Activated T-cell treated with anti-CD3 and anti-CD28 coated beads, Interleukin-2, amount 50 U/mL, for 4 hours (primary cell): ENCODE data around the gene TBC1D3G. TPM values are rescaled to one million over a fixed set of nuclear protein-coding genes. Genes with fewer than 3 reads are reported as not detected.
"Not testable (repeated sequence)": the region's sequence is repeated elsewhere in the genome, so short reads cannot be mapped to it uniquely, and the experiment has no call there.

Experiments
- ATAC-seq, 2 donors: fragments of 200-7000 bp; cut with Tn5 transposase; one replicate each; pipeline ENCODE4 v1.10.0; 2021
- DNase-seq: peaks from one replicate; pipeline ENCODE4 v3.0.0-alpha.2; 2020
- H3K27me3 Mint-ChIP-seq: one replicate; pipeline ENCODE4 v1.8.0; 2021; ENCODE audit warnings: low read depth, mixed read lengths
- H3K36me3 Mint-ChIP-seq: one replicate; pipeline ENCODE4 v1.8.0; 2022; ENCODE audit warnings: mixed read lengths; ENCODE audit not compliant: insufficient read depth
- H3K4me1 Mint-ChIP-seq: one replicate; pipeline ENCODE4 v1.8.0; 2021; ENCODE audit warnings: low read depth, mixed read lengths
- H3K4me3 Mint-ChIP-seq: one replicate; pipeline ENCODE4 v1.8.0; 2021; ENCODE audit warnings: mild to moderate bottlenecking, moderate library complexity, mixed read lengths
- H3K9me3 Mint-ChIP-seq: one replicate; pipeline ENCODE4 v1.8.0; 2021; ENCODE audit warnings: mixed read lengths
- total RNA-seq, 3 donors: library from RNA; stranded (reverse); gene quantifications; one replicate each; pipeline ENCODE4 v1.2.1, GENCODE V29; 2021

TBC1D3G gene
- not detected for total RNA-seq

GRCh38 chr17:36323584-36323983 is at the start of gene TBC1D3G:
Gene TBC1D3G (plus strand): TSS chr17:36323884. CDS start chr17:36325412, 1,528 bp downstream.
- ATAC-seq, H3K27me3 Mint-ChIP-seq, H3K4me3 Mint-ChIP-seq, H3K4me1 Mint-ChIP-seq, DNase-seq, H3K9me3 Mint-ChIP-seq, H3K36me3 Mint-ChIP-seq: not testable (repeated sequence)

- H3K4me3 Mint-ChIP-seq, H3K36me3 Mint-ChIP-seq, DNase-seq, H3K4me1 Mint-ChIP-seq, ATAC-seq, H3K9me3 Mint-ChIP-seq, H3K27me3 Mint-ChIP-seq: not testable (repeated sequence)
These were observed 40.4 kb upstream of the TBC1D3G start for GRCh38 chr17:36283256-36283655.

- H3K4me3 Mint-ChIP-seq, H3K4me1 Mint-ChIP-seq, ATAC-seq, DNase-seq, H3K36me3 Mint-ChIP-seq, H3K27me3 Mint-ChIP-seq, H3K9me3 Mint-ChIP-seq: not testable (repeated sequence)
These were observed 39.5 kb upstream of the TBC1D3G start for GRCh38 chr17:36284219-36284618.

- not testable (repeated sequence) for H3K9me3 Mint-ChIP-seq, H3K4me3 Mint-ChIP-seq, H3K27me3 Mint-ChIP-seq, H3K36me3 Mint-ChIP-seq, H3K4me1 Mint-ChIP-seq, ATAC-seq, DNase-seq
These were observed 33.6 kb upstream of the TBC1D3G start for GRCh38 chr17:36289965-36290612.

GRCh38 chr17:36295161-36295560 is 28.5 kb upstream of the TBC1D3G start:
- not testable (repeated sequence) for DNase-seq, H3K4me1 Mint-ChIP-seq, H3K27me3 Mint-ChIP-seq, H3K9me3 Mint-ChIP-seq, H3K36me3 Mint-ChIP-seq, H3K4me3 Mint-ChIP-seq
- peak in 1 of 2 donors; percentile 41 for ATAC-seq

GRCh38 chr17:36315736-36316135 is 7.9 kb upstream of the TBC1D3G start:
- not testable (repeated sequence) for H3K9me3 Mint-ChIP-seq, H3K36me3 Mint-ChIP-seq, ATAC-seq, H3K27me3 Mint-ChIP-seq, H3K4me3 Mint-ChIP-seq, DNase-seq, H3K4me1 Mint-ChIP-seq

- not testable (repeated sequence) for ATAC-seq, H3K9me3 Mint-ChIP-seq, DNase-seq, H3K4me1 Mint-ChIP-seq, H3K27me3 Mint-ChIP-seq, H3K36me3 Mint-ChIP-seq, H3K4me3 Mint-ChIP-seq
These were observed 38.8 kb downstream of the TBC1D3G start for GRCh38 chr17:36362496-36362895.

GRCh38 chr17:36375938-36376337 is 52.3 kb downstream of the TBC1D3G start:
- H3K4me1 Mint-ChIP-seq, H3K9me3 Mint-ChIP-seq, H3K27me3 Mint-ChIP-seq, DNase-seq, H3K36me3 Mint-ChIP-seq, H3K4me3 Mint-ChIP-seq, ATAC-seq: not testable (repeated sequence)

Other genes starting within 250 kb of the TBC1D3G start
- 1,000 to 10,000 TPM in 2 of 3 donors, 100 to 1,000 TPM in 1; 341 to 1,810 (median 1,594) TPM for gene CCL3, start 233.7 kb upstream of the TBC1D3G start, total RNA-seq
- gene CCL4, start 220.1 kb upstream of the TBC1D3G start, total RNA-seq = 1,000 to 10,000 TPM in 2 of 3 donors, 100 to 1,000 TPM in 1; 361 to 2,286 (median 1,809) TPM
- gene TBC1D3B, start 147.2 kb upstream of the TBC1D3G start, total RNA-seq = 1 to 10 TPM; 2.4 to 5.4 (median 4.0) TPM
- gene CCL3L1, start 127.1 kb upstream of the TBC1D3G start, total RNA-seq = 100 to 1,000 TPM in 2 of 3 donors, 10 to 100 TPM in 1; 27.6 to 159 (median 112) TPM
- 100 to 1,000 TPM in 2 of 3 donors, 10 to 100 TPM in 1; 83.5 to 517 (median 380) TPM for gene CCL4L2, start 112.8 kb upstream of the TBC1D3G start, total RNA-seq
- under 1 TPM in 1 of 3 donors, not detected in 2; 0.13 TPM for gene TBC1D3I, start 59.3 kb upstream of the TBC1D3G start, total RNA-seq
- gene TBC1D3H, start 64.6 kb downstream of the TBC1D3G start, total RNA-seq = not detected
- 10 to 100 TPM; 46.7 to 59.0 (median 50.8) TPM for gene ZNHIT3, start 162.8 kb downstream of the TBC1D3G start, total RNA-seq
- 100 to 1,000 TPM; 138 to 153 (median 151) TPM for gene MYO19, start 211.0 kb downstream of the TBC1D3G start, total RNA-seq
- gene PIGW, start 211.1 kb downstream of the TBC1D3G start, total RNA-seq = 10 to 100 TPM; 34.7 to 45.9 (median 38.0) TPM
- 10 to 100 TPM; 49.7 to 59.0 (median 51.5) TPM for gene GGNBP2, start 221.0 kb downstream of the TBC1D3G start, total RNA-seq